HT1080 (cell line): Measurements from ENCODE around the gene HOXC5. TPM values are rescaled to one million over a fixed set of nuclear protein-coding genes. Genes with fewer than 3 reads are reported as not detected.

Experiments used
- DNase-seq: peaks from one replicate; pipeline ENCODE4 v3.0.0-alpha.2; 2015; ENCODE audit warnings: low read depth
- total RNA-seq: library from RNA; depleted of rRNA; stranded (reverse); fragments of >200 nt; shearing (Covaris generic); gene quantifications from 2 replicates; pipeline ENCODE4 v1.2.3, GENCODE V29; 2014

The HOXC5 gene
- total RNA-seq, 1 experiment from 2014 or later: 2.3 TPM

DNA sequence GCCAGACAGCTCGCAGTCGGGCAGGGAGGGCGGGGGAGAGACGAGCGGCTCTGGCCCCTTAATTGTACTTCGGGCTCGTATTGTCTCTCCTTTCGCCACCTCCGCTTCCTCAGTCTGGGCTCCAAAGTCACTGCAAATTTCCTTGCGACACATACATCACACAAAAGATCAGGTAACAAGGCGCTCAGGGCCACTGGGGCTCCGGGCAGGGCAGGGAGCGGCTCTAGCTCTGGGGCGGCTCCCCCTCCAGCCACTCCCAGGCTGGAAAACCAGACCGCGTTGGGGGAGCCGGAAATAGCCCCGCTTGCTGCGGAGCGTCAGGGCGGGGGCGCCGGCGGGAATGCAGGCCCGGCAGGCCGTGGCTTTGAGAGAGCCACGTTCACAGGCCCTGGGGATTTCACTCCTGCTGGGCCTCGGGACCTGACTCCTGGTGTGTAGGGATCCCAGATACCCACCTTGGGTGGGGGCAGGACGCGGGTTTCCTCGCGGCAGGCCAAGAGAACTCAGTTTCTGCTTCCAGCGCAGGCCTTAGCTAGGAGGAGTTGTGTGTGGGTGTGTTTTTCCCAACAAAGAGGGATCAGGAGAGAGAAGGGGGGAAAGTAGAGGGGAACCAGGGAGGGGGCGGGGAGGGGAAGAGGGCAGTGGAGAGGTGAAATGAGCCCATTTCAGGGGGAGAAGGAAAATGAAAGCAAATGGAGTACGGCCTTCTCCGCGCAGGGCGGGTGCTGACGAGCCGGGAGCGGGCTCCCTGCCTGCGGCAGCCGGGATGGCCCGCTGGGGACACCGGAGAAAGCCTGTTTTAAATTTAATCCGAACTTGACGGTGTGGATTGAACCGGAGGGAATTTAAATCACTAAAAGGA is 37.2 kb upstream of the HOXC5 start:
- peak; percentile 79 for DNase-seq

DNA sequence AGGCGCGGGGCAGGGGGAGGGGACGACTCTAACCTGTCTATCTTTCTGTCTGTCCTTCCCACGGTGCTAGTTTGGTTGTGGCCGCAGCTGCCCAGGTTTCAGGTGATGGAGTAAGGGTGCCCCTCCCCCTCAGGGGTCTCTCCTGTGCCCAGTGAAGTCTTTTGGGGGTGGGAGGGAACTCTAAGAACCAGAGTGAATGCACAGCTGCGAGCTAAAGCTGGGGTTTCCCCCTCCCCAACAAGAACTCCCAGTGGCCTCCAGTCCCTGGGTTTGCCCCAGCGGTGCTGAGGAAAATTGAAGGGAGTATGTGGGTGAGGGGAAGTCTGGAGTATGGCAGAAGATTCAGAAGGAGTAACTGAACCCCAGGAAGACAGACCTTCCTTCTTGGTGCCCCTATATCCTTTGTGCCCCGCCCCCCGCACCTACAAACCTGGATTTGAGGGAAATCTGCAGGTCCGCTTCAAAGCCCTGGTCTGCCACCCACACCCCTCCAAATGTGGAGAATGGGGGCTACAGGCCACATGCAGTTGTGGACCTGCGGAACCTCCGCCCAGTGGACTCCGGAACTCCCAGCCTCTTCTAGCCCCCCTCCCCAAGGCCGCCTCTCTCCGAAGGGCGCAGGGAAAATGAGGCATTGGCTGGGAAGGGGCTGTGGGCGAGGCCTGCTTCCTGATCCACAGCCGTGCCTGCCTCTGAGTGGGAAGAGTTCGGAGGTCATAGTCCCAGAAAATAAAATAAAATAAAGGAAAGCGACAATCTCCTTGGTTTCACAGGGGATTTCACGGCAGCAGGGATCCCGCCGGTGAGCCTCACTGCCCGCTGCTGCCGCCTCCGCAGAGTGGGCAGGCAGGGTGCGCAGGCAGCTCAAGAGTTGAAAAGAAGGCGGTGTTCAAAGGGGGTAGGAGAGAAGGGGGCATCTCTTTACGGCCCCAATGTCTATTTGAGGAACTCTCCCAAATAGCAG is 36.3 kb upstream of the HOXC5 start:
- DNase-seq: no peak

- DNase-seq: no peak
These were observed 35.4 kb upstream of the HOXC5 start for GRCh38 chr12:53997204-53998109.

DNA sequence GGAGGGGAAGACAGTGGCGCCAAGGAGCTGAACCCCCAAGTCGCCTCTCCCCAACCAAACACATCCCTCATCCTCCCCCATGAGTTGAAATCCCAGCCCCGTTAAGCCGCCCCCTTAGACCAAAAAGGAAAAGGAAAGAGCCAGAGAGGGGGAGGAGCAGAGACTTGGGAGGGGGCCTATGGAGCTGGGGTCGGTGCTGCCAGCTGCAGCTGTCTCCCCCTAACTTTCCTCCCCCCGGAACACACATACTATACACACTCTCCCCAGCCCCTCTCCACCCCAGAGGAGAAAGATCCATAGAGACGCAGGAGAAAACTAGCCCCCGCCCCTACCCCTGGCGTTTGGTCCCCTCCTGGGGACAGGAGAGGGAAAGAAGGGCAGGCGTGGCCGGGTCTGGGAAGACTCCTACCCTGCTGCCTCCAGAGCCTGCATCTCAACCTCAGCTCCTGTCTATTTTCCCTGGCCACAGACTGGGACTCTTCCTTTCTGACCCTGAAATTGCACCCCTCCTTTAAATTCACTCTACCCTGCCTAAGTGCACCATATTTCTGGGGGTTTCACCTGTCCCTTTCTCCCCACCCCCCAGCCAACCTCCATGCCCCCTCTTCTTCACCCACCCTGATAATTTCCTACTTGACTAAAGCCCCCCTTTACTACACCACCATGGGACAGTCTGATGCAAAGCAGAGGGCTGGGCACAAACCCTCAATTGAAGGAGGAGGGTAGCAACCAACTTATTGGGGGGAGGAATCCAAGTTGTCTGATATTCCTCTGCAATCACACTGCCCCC is 34.5 kb upstream of the HOXC5 start:
- DNase-seq: no peak

- no peak for DNase-seq
These were observed 34.0 kb upstream of the HOXC5 start for GRCh38 chr12:53998900-53999236.

GRCh38 chr12:53999559-54000115 is 33.2 kb upstream of the HOXC5 start:
- peak; percentile 66 for DNase-seq

DNA sequence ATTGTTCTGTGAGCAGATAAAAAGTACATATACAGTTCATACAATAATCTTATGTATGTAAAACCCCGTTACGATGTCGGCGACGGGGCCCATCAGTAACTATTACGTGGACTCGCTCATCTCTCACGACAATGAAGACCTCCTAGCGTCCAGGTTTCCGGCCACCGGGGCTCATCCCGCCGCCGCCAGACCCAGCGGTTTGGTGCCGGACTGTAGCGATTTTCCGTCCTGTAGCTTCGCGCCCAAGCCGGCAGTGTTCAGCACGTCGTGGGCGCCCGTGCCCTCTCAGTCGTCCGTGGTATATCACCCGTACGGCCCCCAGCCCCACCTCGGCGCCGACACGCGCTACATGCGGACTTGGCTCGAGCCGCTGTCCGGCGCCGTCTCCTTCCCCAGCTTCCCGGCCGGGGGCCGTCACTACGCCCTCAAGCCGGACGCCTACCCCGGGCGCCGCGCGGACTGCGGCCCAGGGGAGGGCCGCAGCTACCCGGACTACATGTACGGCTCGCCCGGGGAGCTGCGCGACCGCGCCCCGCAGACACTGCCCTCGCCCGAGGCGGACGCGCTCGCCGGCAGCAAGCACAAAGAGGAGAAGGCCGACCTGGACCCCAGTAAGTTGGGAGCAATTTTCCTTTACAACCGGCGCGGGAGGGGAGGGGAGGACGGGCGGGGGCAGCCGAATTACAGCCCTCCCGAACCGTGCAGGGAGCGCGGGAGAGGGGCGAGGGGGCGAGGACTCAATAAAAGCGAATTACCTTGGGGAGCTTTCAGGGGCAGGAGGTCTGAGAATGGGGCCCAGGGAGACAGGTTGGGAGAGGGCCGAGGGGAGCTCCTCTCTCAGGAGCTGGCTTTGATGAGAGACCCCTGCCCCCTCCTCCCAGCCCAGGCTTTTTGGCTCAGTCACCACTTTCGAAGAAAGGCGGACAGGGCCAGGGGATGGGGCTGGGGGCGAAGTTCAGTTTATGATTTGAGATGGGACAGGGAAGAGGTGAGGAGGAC is 32.4 kb upstream of the HOXC5 start, which contains the start of gene HOXC9:
HOXC9 (plus strand) TSS at position 46 of the 999 bp plus-strand sequence; CDS start at position 74, 28 bp downstream.
- DNase-seq: no peak

DNA sequence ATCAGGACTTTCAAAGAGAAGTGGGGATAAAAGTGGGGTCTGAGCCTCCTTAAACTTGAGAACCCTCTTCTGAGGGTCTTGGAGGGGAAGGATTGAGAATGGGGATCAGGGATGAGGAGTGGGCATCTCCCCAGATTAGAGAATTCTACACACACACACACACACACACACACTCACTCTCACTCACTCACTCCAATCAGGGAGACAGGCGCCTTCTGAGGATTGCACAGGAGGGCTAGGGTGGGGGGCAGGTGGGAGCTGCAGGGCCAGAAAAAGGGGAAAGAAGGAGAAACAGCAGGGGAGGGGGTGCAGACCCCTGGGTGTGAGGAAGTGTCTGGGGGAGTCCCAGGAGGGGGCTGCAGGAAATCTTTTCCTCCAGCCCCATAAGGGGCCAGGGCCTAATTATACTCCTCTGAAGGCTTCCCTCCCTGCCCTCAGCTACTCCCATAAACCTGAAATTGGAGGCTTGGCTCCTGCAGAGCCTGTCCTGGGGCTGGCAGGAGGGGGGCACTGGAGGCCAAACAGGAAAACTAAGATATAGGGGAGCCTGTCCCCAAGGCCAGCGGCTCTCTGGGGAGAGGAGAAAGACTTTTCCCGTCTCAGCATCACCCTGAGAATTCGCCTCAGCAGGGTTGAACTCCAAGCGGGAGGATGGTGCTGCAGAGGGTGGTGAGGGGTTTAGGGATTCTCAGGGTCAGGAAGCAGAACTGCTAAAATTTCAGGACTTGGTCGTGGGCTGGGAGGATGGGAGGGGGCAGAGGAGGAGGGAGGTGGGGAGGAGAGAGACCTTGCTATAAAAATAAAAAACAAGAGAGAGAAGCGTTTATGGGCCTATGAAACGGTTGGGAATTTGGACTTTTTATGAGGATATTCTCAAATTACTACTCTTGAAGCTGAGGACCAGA is 31.3 kb upstream of the HOXC5 start:
- DNase-seq: no peak

GRCh38 chr12:54002278-54002914 is 30.5 kb upstream of the HOXC5 start:
- no peak for DNase-seq

DNA sequence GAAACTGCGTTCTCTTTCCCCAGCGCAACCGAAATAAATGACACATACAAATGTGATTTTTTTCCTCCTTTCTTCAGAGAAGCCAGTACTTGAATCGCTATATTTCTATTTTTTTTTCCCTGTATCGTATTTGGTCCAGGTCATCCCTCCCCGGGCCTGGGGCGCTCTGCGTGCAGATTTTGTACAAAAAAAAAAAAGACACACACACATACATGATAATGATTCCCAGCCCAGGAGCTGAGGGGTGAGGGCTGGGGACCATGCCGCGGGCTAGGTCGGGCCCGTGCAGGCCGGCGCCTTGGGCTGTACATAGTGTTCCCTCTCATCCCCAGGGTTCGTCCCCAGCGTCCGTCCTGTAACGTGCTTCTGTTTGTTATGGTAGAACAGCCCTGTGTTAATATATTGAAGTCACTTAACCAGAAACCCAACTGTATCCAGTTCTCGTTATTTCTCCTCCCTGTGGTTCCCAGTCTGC is 29.9 kb upstream of the HOXC5 start:
- DNase-seq: no peak

DNA sequence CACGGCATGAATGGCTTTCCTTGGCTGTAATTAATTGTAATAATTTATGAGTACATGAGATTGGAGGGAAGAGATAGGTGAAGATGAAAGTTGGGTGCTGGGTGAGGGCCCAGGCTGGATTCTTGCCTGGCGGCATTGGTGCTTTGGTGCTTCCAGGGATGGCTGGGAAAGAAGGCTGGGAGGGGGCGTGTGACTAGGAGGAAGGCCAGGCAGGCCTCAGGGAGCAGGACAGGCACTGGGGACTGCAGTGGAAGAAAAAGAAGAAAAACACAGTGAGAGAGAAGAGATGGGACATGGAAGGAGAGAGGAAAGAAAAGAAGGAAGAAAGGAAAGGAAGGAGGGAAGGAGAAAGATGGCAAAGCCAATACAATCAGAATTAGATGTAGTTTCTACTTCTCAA is 29.2 kb upstream of the HOXC5 start:
- DNase-seq: no peak

DNA sequence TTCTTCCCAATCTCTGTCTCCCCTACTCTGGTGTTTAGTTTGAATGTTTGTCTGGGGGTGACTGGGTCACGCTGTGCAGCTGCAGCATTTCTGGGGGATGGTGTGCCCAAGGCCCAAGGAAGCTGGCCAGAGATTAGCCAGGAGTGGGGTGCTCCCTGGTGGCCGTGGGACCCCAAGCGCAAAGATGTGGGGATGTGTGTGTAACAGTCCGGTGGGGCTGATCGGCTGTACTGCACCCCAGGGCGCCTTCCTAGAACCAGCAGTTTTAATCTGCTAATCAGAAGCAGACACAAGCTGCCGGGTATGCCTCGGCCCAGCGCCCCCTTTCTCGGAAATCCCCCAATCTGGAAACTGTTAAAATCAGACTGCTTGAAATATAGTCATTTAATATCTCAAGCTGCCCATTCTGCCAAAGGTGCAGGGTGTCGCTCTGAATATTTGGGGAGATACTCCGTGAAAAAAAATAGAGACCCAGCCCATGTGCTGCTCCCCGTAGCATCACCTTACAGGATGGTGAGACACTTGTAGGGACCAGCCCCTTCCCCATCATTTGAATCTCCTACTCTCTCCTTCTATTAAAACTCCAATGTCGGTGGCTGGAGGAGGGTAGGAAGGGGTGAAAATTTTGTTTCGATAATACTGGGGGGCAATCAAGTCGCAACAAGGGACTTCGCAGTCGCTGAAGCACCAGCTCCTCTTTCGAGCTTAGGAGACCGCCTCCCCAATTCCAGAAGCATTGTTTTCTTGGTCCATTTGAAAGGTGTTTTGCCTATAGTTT is 28.6 kb upstream of the HOXC5 start:
- no peak for DNase-seq

GRCh38 chr12:54004841-54005530 is 27.9 kb upstream of the HOXC5 start:
- no peak for DNase-seq

GRCh38 chr12:54005531-54005852 is 27.4 kb upstream of the HOXC5 start:
- DNase-seq: no peak

- DNase-seq: peak; percentile 76
These were observed 26.8 kb upstream of the HOXC5 start for GRCh38 chr12:54005853-54006558.
